Fibroblast of villous mesenchyme (primary cell): Measurements from ENCODE around the gene CLDN34. TPM values are rescaled to one million over a fixed set of nuclear protein-coding genes. Genes with fewer than 3 reads are reported as not detected.

Source experiments
- DNase-seq: peaks from one replicate; pipeline ENCODE4 v3.0.0-alpha.2; 2010; ENCODE audit warnings: low read depth
- H3K4me3 ChIP-seq: 2 replicates; pipeline ENCODE4 v1.5.1; 2011; ENCODE audit warnings: low read depth, mild to moderate bottlenecking, low read length
- total RNA-seq: library from RNA; depleted of rRNA; stranded (reverse); fragments of >200 nt; gene quantifications from 2 replicates; pipeline ENCODE4 v1.2.3, GENCODE V29; 2012
- TF ChIP-seq, protein P1 (sequence below): IDR thresholded peaks from 2 replicates; pipeline ENCODE4 v1.5.1; 2012; ENCODE audit warnings: low read depth, mild to moderate bottlenecking, low read length; ENCODE audit not compliant: insufficient read depth

CLDN34 gene
- total RNA-seq, 1 donor: not detected

DNA sequence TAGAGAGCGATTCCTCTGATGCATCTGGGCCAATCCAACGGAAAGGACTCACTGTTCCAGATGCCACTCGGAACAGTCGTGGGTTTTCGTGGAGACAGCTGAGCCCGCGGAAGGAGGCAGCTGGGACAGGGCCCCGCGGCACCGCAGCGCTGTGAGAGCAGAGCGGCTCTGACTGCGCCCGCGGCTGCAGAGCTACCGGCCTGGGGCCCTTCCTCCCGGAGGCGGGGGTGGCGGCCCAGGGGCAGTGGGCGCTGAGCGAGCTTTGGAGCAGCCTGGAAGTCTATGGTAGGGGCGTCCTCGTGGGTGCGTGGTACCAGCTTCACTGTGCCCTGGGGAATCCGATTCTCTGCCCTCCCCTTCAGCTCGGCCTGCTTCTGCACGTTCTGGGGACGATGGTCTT, 24.9 kb downstream of the CLDN34 start:
- TF ChIP-seq, protein P1, sequence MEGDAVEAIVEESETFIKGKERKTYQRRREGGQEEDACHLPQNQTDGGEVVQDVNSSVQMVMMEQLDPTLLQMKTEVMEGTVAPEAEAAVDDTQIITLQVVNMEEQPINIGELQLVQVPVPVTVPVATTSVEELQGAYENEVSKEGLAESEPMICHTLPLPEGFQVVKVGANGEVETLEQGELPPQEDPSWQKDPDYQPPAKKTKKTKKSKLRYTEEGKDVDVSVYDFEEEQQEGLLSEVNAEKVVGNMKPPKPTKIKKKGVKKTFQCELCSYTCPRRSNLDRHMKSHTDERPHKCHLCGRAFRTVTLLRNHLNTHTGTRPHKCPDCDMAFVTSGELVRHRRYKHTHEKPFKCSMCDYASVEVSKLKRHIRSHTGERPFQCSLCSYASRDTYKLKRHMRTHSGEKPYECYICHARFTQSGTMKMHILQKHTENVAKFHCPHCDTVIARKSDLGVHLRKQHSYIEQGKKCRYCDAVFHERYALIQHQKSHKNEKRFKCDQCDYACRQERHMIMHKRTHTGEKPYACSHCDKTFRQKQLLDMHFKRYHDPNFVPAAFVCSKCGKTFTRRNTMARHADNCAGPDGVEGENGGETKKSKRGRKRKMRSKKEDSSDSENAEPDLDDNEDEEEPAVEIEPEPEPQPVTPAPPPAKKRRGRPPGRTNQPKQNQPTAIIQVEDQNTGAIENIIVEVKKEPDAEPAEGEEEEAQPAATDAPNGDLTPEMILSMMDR: no peak
- DNase-seq: no peak
- H3K4me3 ChIP-seq: no peak overlapping the region

- no peak for DNase-seq
- TF ChIP-seq, protein P1: no peak
- no peak overlapping the region for H3K4me3 ChIP-seq
Observed at GRCh38 chrX:9992724-9993123, 25.6 kb downstream of the CLDN34 start.

GRCh38 chrX:9995855-9996339, 28.7 kb downstream of the CLDN34 start:
- peak; percentile 80 for DNase-seq
- H3K4me3 ChIP-seq: no peak overlapping the region
- TF ChIP-seq, protein P1: peak; percentile 91

DNA sequence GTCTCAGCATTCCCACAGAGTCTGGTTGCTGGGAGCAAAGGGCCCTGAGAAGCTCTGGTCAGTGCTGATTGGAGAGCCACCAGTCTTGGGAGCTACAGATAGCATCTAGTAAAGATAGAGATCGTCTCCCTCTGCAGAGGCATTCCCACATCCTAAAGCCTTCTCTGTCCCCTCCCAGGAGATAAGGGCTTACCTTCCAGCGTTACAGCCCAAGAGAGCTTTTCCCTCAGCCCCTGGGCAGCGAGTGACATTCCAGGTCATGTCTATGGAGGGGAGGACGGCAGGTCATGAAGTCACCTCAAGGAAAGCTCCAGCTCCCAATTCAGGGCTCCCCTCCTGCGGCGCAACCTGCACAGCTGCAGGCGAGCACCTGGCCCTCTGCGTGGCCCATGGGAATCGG, 29.9 kb downstream of the CLDN34 start:
- H3K4me3 ChIP-seq: no peak overlapping the region
- TF ChIP-seq, protein P1: no peak
- DNase-seq: no peak

GRCh38 chrX:9997524-9997923, 30.4 kb downstream of the CLDN34 start:
- TF ChIP-seq, protein P1: no peak
- no peak overlapping the region for H3K4me3 ChIP-seq
- DNase-seq: no peak

GRCh38 chrX:10001496-10001895, 34.3 kb downstream of the CLDN34 start:
- DNase-seq: no peak
- no peak overlapping the region for H3K4me3 ChIP-seq
- TF ChIP-seq, protein P1: no peak

DNA sequence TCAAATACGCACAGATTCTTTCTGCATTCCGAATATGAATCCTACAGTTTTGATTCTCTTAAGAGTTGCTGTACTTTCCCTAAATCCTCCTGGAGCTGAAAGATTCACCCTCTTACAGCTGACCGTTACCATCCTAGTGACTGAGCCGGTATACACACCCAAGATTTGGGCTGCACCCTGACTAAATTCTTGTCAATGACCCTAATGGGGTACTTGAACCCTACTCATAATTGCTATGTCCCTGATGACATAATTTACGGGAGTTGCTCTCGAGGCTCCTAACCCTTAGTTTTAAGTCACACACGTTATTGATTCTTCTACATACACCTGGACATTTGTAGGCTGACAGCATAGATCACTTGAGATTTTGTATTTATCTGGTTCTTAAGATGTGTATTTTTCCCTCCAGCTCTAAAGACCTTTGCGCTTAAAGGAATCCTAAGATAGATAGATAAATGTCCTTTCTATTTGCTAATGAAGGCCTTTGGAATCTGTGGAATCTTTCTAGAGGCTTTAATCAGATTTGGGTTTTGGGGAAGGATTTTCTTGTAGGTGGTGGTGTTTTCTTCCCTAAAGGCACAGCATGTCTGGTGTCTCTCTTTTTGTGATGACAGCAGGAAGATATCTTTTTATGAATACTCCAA, 37.8 kb downstream of the CLDN34 start:
- TF ChIP-seq, protein P1: no peak
- H3K4me3 ChIP-seq: no peak overlapping the region
- no peak for DNase-seq
